Measurements from ENCODE around the gene CACNA1I. TPM values are rescaled to one million over a fixed set of nuclear protein-coding genes. Genes with fewer than 3 reads are reported as not detected.

The CACNA1I gene
- polyA plus RNA-seq, 3 donors = 0.04 TPM; not detected in 2

- H3K27ac Mint-ChIP-seq = no peak overlapping the region
- no peak for DNase-seq
Observed at GRCh38 chr22:39655004-39655579, 84.5 kb downstream of the CACNA1I start.

GRCh38 chr22:39655831-39656230, 85.3 kb downstream of the CACNA1I start:
- TF ChIP-seq CTCF (IDR thresholded peaks at IDR 0.05) = no peak
- Histone ChIP-seq H3K4me1 (ENCODE audit: control insufficient read depth in 1 of 2, insufficient read depth in 2 of 2, low read length in 2 of 2) (no peaks in the 10 kb centered on the region), H3K9ac (ENCODE audit: insufficient read depth, low read length, poor library complexity, severe bottlenecking) (no peak overlapping the region), H3K79me2 (ENCODE audit: insufficient read depth, low read length) (no peaks in the 10 kb centered on the region), H3K36me3 (replicated peaks in 1 of 2; ENCODE audit: control insufficient read depth in 1 of 2, insufficient read depth in 2 of 2, low read length in 2 of 2) (no peaks in the 10 kb centered on the region), H3K27ac (ENCODE audit: low read depth in 1 of 2, low read length in 2 of 2) (no peak overlapping the region), H3K27me3 (ENCODE audit: control insufficient read depth in 2 of 2, insufficient read depth in 2 of 2, low read length in 2 of 2) (peaks cover 0 to 19% of the 10 kb centered on the region in 2 donors), H3K4me3 (replicated peaks in 1 of 3; ENCODE audit: low read depth in 2 of 3, low read length in 3 of 3) (no peak overlapping the region), H3K9me3 (replicated peaks in 1 of 2; ENCODE audit: control insufficient read depth in 1 of 2, insufficient read depth in 1 of 2, low read length in 2 of 2) (no peaks in the 10 kb centered on the region), H3K4me2 (replicated peaks; ENCODE audit: extremely low read depth, low read length, poor library complexity, severe bottlenecking) (no peak overlapping the region), H4K20me1 (ENCODE audit: insufficient read depth, low read length) (no peaks in the 10 kb centered on the region), H2AFZ (ENCODE audit: insufficient read depth, low read depth, low read length, poor library complexity, severe bottlenecking) (no peak overlapping the region)
- Mint-ChIP-seq H3K9me3 (peaks cover 0 to 3% (median 0%) of the 10 kb centered on the region in 7 donors), H3K4me3 (no peak overlapping the region), H3K4me1 (no peaks in the 10 kb centered on the region), H3K36me3 (no peaks in the 10 kb centered on the region), H3K27ac (no peak overlapping the region), H3K27me3 (ENCODE audit: low read depth in 3 of 3) (peaks cover 21 to 35% (median 30%) of the 10 kb centered on the region in 3 donors)
- 75% methylated on average over 7 of the region's 15 CpGs for WGBS (ENCODE audit: insufficient coverage)
- DNase-seq = no peak
- intact Hi-C loops (cut with micrococcal nuclease) = no loop called here

More at GRCh38 chr22:39655004-39655579, 84.5 kb downstream of the CACNA1I start:
- intact Hi-C loops (cut with micrococcal nuclease) = no loop called here
- Histone ChIP-seq H3K27me3 (ENCODE audit: control insufficient read depth in 2 of 2, insufficient read depth in 2 of 2, low read length in 2 of 2) (peaks cover 0 to 11% of the 10 kb centered on the region in 2 donors), H3K9ac (ENCODE audit: insufficient read depth, low read length, poor library complexity, severe bottlenecking) (no peak overlapping the region), H3K4me1 (ENCODE audit: control insufficient read depth in 1 of 2, insufficient read depth in 2 of 2, low read length in 2 of 2) (no peaks in the 10 kb centered on the region), H4K20me1 (ENCODE audit: insufficient read depth, low read length) (no peaks in the 10 kb centered on the region), H3K4me2 (replicated peaks; ENCODE audit: extremely low read depth, low read length, poor library complexity, severe bottlenecking) (no peak overlapping the region), H3K79me2 (ENCODE audit: insufficient read depth, low read length) (no peaks in the 10 kb centered on the region), H3K9me3 (replicated peaks in 1 of 2; ENCODE audit: control insufficient read depth in 1 of 2, insufficient read depth in 1 of 2, low read length in 2 of 2) (no peaks in the 10 kb centered on the region), H3K4me3 (replicated peaks in 1 of 3; ENCODE audit: low read depth in 2 of 3, low read length in 3 of 3) (no peak overlapping the region), H3K36me3 (replicated peaks in 1 of 2; ENCODE audit: control insufficient read depth in 1 of 2, insufficient read depth in 2 of 2, low read length in 2 of 2) (no peaks in the 10 kb centered on the region), H3K27ac (ENCODE audit: low read depth in 1 of 2, low read length in 2 of 2) (no peak overlapping the region), H2AFZ (ENCODE audit: insufficient read depth, low read depth, low read length, poor library complexity, severe bottlenecking) (no peak overlapping the region)
- no peak for TF ChIP-seq CTCF (IDR thresholded peaks at IDR 0.05)
- H3K27me3 Mint-ChIP-seq (ENCODE audit: low read depth in 3 of 3) = peaks cover 18 to 28% (median 23%) of the 10 kb centered on the region in 3 donors
- no peaks in the 10 kb centered on the region for H3K36me3 Mint-ChIP-seq
- WGBS (ENCODE audit: insufficient coverage) = 71% methylated on average over 5 of the region's 8 CpGs
- no peaks in the 10 kb centered on the region for H3K4me1 Mint-ChIP-seq
- H3K4me3 Mint-ChIP-seq = no peak overlapping the region
- H3K9me3 Mint-ChIP-seq = peaks cover 0 to 3% (median 0%) of the 10 kb centered on the region in 7 donors
